Measurements from ENCODE around the gene AHCYL2. TPM values are rescaled to one million over a fixed set of nuclear protein-coding genes. Genes with fewer than 3 reads are reported as not detected.
"Not testable (repeated sequence)": the region's sequence is repeated elsewhere in the genome, so short reads cannot be mapped to it uniquely, and the experiment has no call there.

The AHCYL2 gene
- total RNA-seq, 2 donors from 2014 or later: 13.4 to 16.6 TPM

- DNase-seq (no peak), ATAC-seq (no peak)
- H3K36me3 Mint-ChIP-seq (ENCODE audit: low read depth): peaks cover 4% of the 10 kb centered on the region
- peaks cover 5% of the 10 kb centered on the region for H3K4me1 Mint-ChIP-seq
- H3K4me3 Mint-ChIP-seq: no peak overlapping the region
- H3K27me3 Mint-ChIP-seq: no peaks in the 10 kb centered on the region
- no peaks in the 10 kb centered on the region for H3K9me3 ChIP-seq (ENCODE audit: control insufficient read depth, low read length, poor library complexity, severe bottlenecking)
- no peak overlapping the region for H3K27ac Mint-ChIP-seq
Measured at GRCh38 chr7:129299889-129300288, 75.1 kb downstream of the AHCYL2 start.

GRCh38 chr7:129300299-129300698 is 75.5 kb downstream of the AHCYL2 start:
- H3K36me3 Mint-ChIP-seq (ENCODE audit: low read depth); ATAC-seq; H3K27me3 Mint-ChIP-seq; DNase-seq; H3K4me1 Mint-ChIP-seq; H3K4me3 Mint-ChIP-seq; H3K27ac Mint-ChIP-seq; H3K9me3 ChIP-seq (ENCODE audit: control insufficient read depth, low read length, poor library complexity, severe bottlenecking): not testable (repeated sequence)

GRCh38 chr7:129307592-129307991 is 82.8 kb downstream of the AHCYL2 start:
- H3K4me1 Mint-ChIP-seq: peaks cover 17% of the 10 kb centered on the region
- peaks cover 6% of the 10 kb centered on the region for H3K36me3 Mint-ChIP-seq (ENCODE audit: low read depth)
- ATAC-seq (no peak), DNase-seq (no peak)
- H3K27ac Mint-ChIP-seq: peak overlapping the region; percentile 49
- no peaks in the 10 kb centered on the region for H3K9me3 ChIP-seq (ENCODE audit: control insufficient read depth, low read length, poor library complexity, severe bottlenecking)
- H3K4me3 Mint-ChIP-seq: no peak overlapping the region
- no peaks in the 10 kb centered on the region for H3K27me3 Mint-ChIP-seq

- H3K4me3 Mint-ChIP-seq: no peak overlapping the region
- H3K27ac Mint-ChIP-seq: peak overlapping the region; percentile 49
- peaks cover 18% of the 10 kb centered on the region for H3K4me1 Mint-ChIP-seq
- peaks cover 6% of the 10 kb centered on the region for H3K36me3 Mint-ChIP-seq (ENCODE audit: low read depth)
- no peaks in the 10 kb centered on the region for H3K27me3 Mint-ChIP-seq
- no peak for ATAC-seq
- no peaks in the 10 kb centered on the region for H3K9me3 ChIP-seq (ENCODE audit: control insufficient read depth, low read length, poor library complexity, severe bottlenecking)
- DNase-seq: no peak
Measured at GRCh38 chr7:129308047-129308446, 83.2 kb downstream of the AHCYL2 start.

- H3K4me1 Mint-ChIP-seq: peaks cover 20% of the 10 kb centered on the region
Measured at GRCh38 chr7:129311429-129311828, 86.6 kb downstream of the AHCYL2 start.

GRCh38 chr7:129313282-129313681 is 88.5 kb downstream of the AHCYL2 start:
- H3K9me3 ChIP-seq (ENCODE audit: control insufficient read depth, low read length, poor library complexity, severe bottlenecking): no peaks in the 10 kb centered on the region
- DNase-seq (no peak), ATAC-seq (no peak)
- H3K4me3 Mint-ChIP-seq: no peak overlapping the region
- peaks cover 18% of the 10 kb centered on the region for H3K4me1 Mint-ChIP-seq
- no peak overlapping the region for H3K27ac Mint-ChIP-seq
- peaks cover 9% of the 10 kb centered on the region for H3K36me3 Mint-ChIP-seq (ENCODE audit: low read depth)
- no peaks in the 10 kb centered on the region for H3K27me3 Mint-ChIP-seq

More at GRCh38 chr7:129311429-129311828, 86.6 kb downstream of the AHCYL2 start:
- DNase-seq (no peak), ATAC-seq (no peak)
- H3K27me3 Mint-ChIP-seq: no peaks in the 10 kb centered on the region
- no peak overlapping the region for H3K4me3 Mint-ChIP-seq
- H3K9me3 ChIP-seq (ENCODE audit: control insufficient read depth, low read length, poor library complexity, severe bottlenecking): no peaks in the 10 kb centered on the region
- no peak overlapping the region for H3K27ac Mint-ChIP-seq
- H3K36me3 Mint-ChIP-seq (ENCODE audit: low read depth): peaks cover 9% of the 10 kb centered on the region

GRCh38 chr7:129315960-129316359 is 91.1 kb downstream of the AHCYL2 start:
- no peaks in the 10 kb centered on the region for H3K9me3 ChIP-seq (ENCODE audit: control insufficient read depth, low read length, poor library complexity, severe bottlenecking)
- H3K4me3 Mint-ChIP-seq: no peak overlapping the region
- no peak for DNase-seq
- peaks cover 14% of the 10 kb centered on the region for H3K4me1 Mint-ChIP-seq
- H3K27ac Mint-ChIP-seq: no peak overlapping the region
- no peaks in the 10 kb centered on the region for H3K27me3 Mint-ChIP-seq
- ATAC-seq: no peak
- H3K36me3 Mint-ChIP-seq (ENCODE audit: low read depth): peaks cover 8% of the 10 kb centered on the region

GRCh38 chr7:129317450-129317849 is 92.6 kb downstream of the AHCYL2 start:
- H3K4me3 Mint-ChIP-seq: no peak overlapping the region
- H3K36me3 Mint-ChIP-seq (ENCODE audit: low read depth): peaks cover 8% of the 10 kb centered on the region
- peak overlapping the region; percentile 21 for H3K27ac Mint-ChIP-seq
- H3K9me3 ChIP-seq (ENCODE audit: control insufficient read depth, low read length, poor library complexity, severe bottlenecking): no peaks in the 10 kb centered on the region
- no peak for DNase-seq
- ATAC-seq: no peak
- H3K27me3 Mint-ChIP-seq: no peaks in the 10 kb centered on the region
- H3K4me1 Mint-ChIP-seq: peaks cover 14% of the 10 kb centered on the region

- Mint-ChIP-seq H3K4me3 (no peak overlapping the region), H3K4me1 (no peaks in the 10 kb centered on the region), H3K27ac (no peak overlapping the region), H3K36me3 (ENCODE audit: low read depth) (peaks cover 10% of the 10 kb centered on the region), H3K27me3 (no peaks in the 10 kb centered on the region)
- no peak for DNase-seq
- no peak for ATAC-seq
- H3K9me3 ChIP-seq (ENCODE audit: control insufficient read depth, low read length, poor library complexity, severe bottlenecking): peaks cover 6% of the 10 kb centered on the region
Measured at GRCh38 chr7:129327076-129327475, 102.2 kb downstream of the AHCYL2 start.

GRCh38 chr7:129332254-129333035 is 107.6 kb downstream of the AHCYL2 start:
- Mint-ChIP-seq H3K4me3 (no peak overlapping the region), H3K27me3 (no peaks in the 10 kb centered on the region), H3K27ac (no peak overlapping the region), H3K4me1 (peaks cover 2% of the 10 kb centered on the region), H3K36me3 (ENCODE audit: low read depth) (peaks cover 4% of the 10 kb centered on the region)
- H3K9me3 ChIP-seq (ENCODE audit: control insufficient read depth, low read length, poor library complexity, severe bottlenecking): no peaks in the 10 kb centered on the region
- ATAC-seq (no peak), DNase-seq (no peak)

GRCh38 chr7:129334473-129334872 is 109.6 kb downstream of the AHCYL2 start:
- Mint-ChIP-seq H3K4me1 (peaks cover 5% of the 10 kb centered on the region), H3K4me3 (no peak overlapping the region), H3K27me3 (no peaks in the 10 kb centered on the region), H3K36me3 (ENCODE audit: low read depth) (peaks cover 4% of the 10 kb centered on the region), H3K27ac (no peak overlapping the region)
- DNase-seq (no peak), ATAC-seq (no peak)
- H3K9me3 ChIP-seq (ENCODE audit: control insufficient read depth, low read length, poor library complexity, severe bottlenecking): no peaks in the 10 kb centered on the region

- Mint-ChIP-seq H3K36me3 (ENCODE audit: low read depth) (peaks cover 4% of the 10 kb centered on the region), H3K27ac (no peak overlapping the region), H3K4me1 (peaks cover 15% of the 10 kb centered on the region), H3K4me3 (no peak overlapping the region), H3K27me3 (no peaks in the 10 kb centered on the region)
- no peaks in the 10 kb centered on the region for H3K9me3 ChIP-seq (ENCODE audit: control insufficient read depth, low read length, poor library complexity, severe bottlenecking)
- no peak for ATAC-seq
- DNase-seq: no peak
Measured at GRCh38 chr7:129338450-129338849, 113.6 kb downstream of the AHCYL2 start.

- no peak for DNase-seq
- Mint-ChIP-seq H3K4me1 (peaks cover 26% of the 10 kb centered on the region), H3K27ac (peak overlapping the region; percentile 41), H3K27me3 (no peaks in the 10 kb centered on the region), H3K36me3 (ENCODE audit: low read depth) (peaks cover 5% of the 10 kb centered on the region), H3K4me3 (no peak overlapping the region)
- no peaks in the 10 kb centered on the region for H3K9me3 ChIP-seq (ENCODE audit: control insufficient read depth, low read length, poor library complexity, severe bottlenecking)
- no peak for ATAC-seq
Measured at GRCh38 chr7:129341212-129341611, 116.4 kb downstream of the AHCYL2 start.
